Parathyroid adenoma (tissue), 2 donors: ENCODE results near the gene KCNIP2.

Source experiments
- H2AFZ ChIP-seq: fragments of 300-600 bp; sonication (generic); one replicate; pipeline ENCODE4 v1.7.0; 2017; ENCODE audit warnings: antibody characterized with exemption, mild to moderate bottlenecking
- H3K27ac ChIP-seq: fragments of 300-600 bp; sonication (generic); one replicate; pipeline ENCODE4 v1.7.0; 2017
- H3K27me3 ChIP-seq: fragments of 300-600 bp; sonication (generic); one replicate; pipeline ENCODE4 v1.7.0; 2017; ENCODE audit warnings: low read length; ENCODE audit not compliant: control insufficient read depth, insufficient read depth
- H3K36me3 ChIP-seq: fragments of 300-600 bp; sonication (generic); one replicate; pipeline ENCODE4 v1.7.0; 2017; ENCODE audit warnings: low read length; ENCODE audit not compliant: control insufficient read depth, insufficient read depth
- H3K4me1 ChIP-seq: fragments of 300-600 bp; sonication (generic); one replicate; pipeline ENCODE4 v1.7.0; 2017; ENCODE audit warnings: control low read depth
- H3K4me2 ChIP-seq: fragments of 300-600 bp; sonication (generic); one replicate; pipeline ENCODE4 v1.7.0; 2017; ENCODE audit warnings: low read length
- H3K4me3 ChIP-seq: fragments of 300-600 bp; sonication (generic); one replicate; pipeline ENCODE4 v1.7.0; 2017; ENCODE audit warnings: low read depth, low read length
- H3K79me2 ChIP-seq: fragments of 300-600 bp; sonication (generic); one replicate; pipeline ENCODE4 v1.7.0; 2017; ENCODE audit warnings: control low read depth
- H3K9ac ChIP-seq: fragments of 300-600 bp; sonication (generic); one replicate; pipeline ENCODE4 v1.7.0; 2017; ENCODE audit warnings: mild to moderate bottlenecking
- H3K9me3 ChIP-seq: fragments of 300-600 bp; sonication (generic); one replicate; pipeline ENCODE4 v1.7.0; 2017; ENCODE audit warnings: low read length; ENCODE audit not compliant: control insufficient read depth
- TF ChIP-seq, protein P1 (sequence below): fragments of 300-600 bp; sonication (generic); IDR thresholded peaks from one replicate; pipeline ENCODE4 v1.7.0; 2017; ENCODE audit warnings: antibody characterized with exemption, mild to moderate bottlenecking
- donor health status: primary hyperparathyroidism.

Gene KCNIP2

DNA sequence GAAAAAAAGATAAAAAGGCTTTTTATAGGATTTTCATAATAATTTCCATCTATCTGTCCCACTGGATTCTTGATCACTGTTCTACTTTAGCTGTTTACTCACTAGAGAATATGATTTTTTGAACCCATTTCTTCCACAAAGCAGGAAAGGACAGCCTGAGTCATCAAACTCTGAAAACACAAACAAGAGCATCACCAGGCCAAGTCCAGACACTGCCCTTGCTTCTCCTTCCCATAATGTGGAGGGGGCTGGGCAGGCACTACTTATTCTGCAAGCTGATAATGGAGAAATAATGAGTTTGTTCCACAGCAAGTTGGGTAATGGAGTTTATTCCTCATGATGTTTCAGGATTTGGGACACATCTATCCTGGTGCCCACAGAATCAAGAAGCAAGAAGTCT lies 13.0 kb upstream of the KCNIP2 start:
- Histone ChIP-seq H3K4me1 (no peaks in the 10 kb centered on the region), H3K79me2 (peaks cover 9% of the 10 kb centered on the region), H3K9ac (no peak overlapping the region), H3K27ac (no peak overlapping the region), H3K4me3 (no peak overlapping the region), H3K36me3 (peaks cover 3% of the 10 kb centered on the region), H2AFZ (no peak overlapping the region), H3K9me3 (no peaks in the 10 kb centered on the region), H3K27me3 (no peaks in the 10 kb centered on the region), H3K4me2 (no peak overlapping the region)
- TF ChIP-seq, protein P1, sequence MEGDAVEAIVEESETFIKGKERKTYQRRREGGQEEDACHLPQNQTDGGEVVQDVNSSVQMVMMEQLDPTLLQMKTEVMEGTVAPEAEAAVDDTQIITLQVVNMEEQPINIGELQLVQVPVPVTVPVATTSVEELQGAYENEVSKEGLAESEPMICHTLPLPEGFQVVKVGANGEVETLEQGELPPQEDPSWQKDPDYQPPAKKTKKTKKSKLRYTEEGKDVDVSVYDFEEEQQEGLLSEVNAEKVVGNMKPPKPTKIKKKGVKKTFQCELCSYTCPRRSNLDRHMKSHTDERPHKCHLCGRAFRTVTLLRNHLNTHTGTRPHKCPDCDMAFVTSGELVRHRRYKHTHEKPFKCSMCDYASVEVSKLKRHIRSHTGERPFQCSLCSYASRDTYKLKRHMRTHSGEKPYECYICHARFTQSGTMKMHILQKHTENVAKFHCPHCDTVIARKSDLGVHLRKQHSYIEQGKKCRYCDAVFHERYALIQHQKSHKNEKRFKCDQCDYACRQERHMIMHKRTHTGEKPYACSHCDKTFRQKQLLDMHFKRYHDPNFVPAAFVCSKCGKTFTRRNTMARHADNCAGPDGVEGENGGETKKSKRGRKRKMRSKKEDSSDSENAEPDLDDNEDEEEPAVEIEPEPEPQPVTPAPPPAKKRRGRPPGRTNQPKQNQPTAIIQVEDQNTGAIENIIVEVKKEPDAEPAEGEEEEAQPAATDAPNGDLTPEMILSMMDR: no peak

DNA sequence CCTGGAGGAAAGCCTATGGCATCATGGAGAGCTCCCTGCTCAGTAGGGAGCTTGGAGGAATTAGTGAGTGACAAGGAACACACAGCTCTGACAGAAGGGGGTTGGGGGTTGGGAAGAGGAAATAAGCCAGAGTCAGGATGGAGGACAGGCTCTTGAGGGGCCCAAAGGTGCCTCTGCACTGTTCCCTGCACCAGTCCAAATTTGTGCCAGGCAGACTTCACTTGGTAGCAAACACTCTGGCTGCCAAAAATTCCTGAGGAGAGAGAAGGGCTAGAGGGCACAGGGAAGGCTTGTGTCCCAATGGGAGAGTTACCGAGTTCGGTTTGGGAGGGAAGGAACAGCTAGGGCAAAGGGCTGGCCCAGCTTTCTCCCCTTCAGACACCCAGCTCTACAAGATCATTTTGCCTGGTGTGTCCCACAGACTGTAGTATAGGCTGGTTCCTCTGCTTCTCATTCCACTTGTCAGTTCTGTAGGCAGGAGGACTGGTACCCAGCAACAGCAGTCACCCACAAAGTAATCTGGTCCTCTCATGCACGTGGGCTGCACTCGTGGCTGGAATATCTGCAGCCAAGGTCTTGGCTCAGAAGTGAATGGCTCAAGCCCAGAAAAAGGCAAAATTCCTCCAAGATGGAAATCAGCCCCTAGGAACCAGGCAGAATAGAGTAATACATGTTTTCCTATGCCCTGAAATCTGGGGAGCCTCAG lies 8.0 kb upstream of the KCNIP2 start:
- Histone ChIP-seq H3K27me3 (no peaks in the 10 kb centered on the region), H3K79me2 (peaks cover 3% of the 10 kb centered on the region), H3K9ac (no peak overlapping the region), H2AFZ (no peak overlapping the region), H3K4me3 (no peak overlapping the region), H3K9me3 (no peaks in the 10 kb centered on the region), H3K27ac (no peak overlapping the region), H3K36me3 (no peaks in the 10 kb centered on the region), H3K4me1 (no peaks in the 10 kb centered on the region), H3K4me2 (no peak overlapping the region)
- TF ChIP-seq, protein P1: no peak

DNA sequence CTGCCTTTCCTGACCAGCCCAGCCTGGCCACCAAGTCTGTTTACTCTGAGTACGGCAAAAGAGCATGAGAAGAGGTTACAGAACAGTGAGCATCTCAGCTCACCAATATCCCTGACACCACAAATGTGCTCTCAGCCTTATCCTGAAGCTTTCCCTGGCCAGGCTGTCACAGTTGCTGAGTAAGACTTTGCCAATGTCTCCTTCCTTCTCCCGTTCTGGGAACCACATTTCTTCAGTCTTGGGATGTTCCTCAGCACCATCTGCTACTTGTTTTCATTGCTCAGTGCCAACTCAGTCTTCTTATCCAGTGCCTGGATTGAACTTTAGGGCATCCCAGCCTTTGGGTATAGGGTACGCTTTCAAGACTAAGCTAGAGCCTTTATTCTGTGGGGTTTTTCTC lies 7.1 kb upstream of the KCNIP2 start:
- no peaks in the 10 kb centered on the region for H3K27me3 ChIP-seq
- no peaks in the 10 kb centered on the region for H3K36me3 ChIP-seq
- H3K79me2 ChIP-seq: peaks cover 3% of the 10 kb centered on the region
- no peak overlapping the region for H3K4me2 ChIP-seq
- no peak overlapping the region for H3K27ac ChIP-seq
- H3K9ac ChIP-seq: no peak overlapping the region
- H3K4me3 ChIP-seq: no peak overlapping the region
- TF ChIP-seq, protein P1: no peak
- H3K4me1 ChIP-seq: no peaks in the 10 kb centered on the region
- no peak overlapping the region for H2AFZ ChIP-seq
- no peaks in the 10 kb centered on the region for H3K9me3 ChIP-seq

DNA sequence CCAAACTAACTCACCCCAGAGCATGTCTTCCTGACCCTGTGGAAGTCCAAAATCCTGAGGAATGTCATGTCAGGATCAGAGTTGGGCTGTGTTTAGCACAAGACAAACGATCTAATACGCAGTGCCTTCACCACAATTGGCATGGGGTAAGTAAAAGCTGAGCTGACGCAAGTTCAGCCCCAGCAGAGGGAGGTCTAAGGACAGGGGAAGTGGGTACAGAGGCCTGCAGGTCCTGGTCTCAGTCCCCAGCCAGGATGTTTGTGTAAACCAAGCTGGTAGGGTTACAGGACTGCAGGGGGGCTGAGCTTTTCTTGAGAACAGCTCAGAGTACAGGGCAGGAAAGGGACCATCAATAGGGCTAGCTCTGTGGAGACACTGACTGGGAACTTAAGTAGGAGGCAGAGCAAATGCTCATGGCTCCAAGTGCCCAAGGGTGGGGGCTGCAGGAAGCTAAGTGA lies 5.3 kb upstream of the KCNIP2 start:
- H3K4me1 ChIP-seq: no peaks in the 10 kb centered on the region
- H3K79me2 ChIP-seq: no peaks in the 10 kb centered on the region
- TF ChIP-seq, protein P1: no peak
- H3K36me3 ChIP-seq: no peaks in the 10 kb centered on the region
- no peak overlapping the region for H3K9ac ChIP-seq
- H3K4me2 ChIP-seq: no peak overlapping the region
- no peak overlapping the region for H2AFZ ChIP-seq
- H3K27ac ChIP-seq: no peak overlapping the region
- H3K27me3 ChIP-seq: no peaks in the 10 kb centered on the region
- no peak overlapping the region for H3K4me3 ChIP-seq
- H3K9me3 ChIP-seq: no peaks in the 10 kb centered on the region

DNA sequence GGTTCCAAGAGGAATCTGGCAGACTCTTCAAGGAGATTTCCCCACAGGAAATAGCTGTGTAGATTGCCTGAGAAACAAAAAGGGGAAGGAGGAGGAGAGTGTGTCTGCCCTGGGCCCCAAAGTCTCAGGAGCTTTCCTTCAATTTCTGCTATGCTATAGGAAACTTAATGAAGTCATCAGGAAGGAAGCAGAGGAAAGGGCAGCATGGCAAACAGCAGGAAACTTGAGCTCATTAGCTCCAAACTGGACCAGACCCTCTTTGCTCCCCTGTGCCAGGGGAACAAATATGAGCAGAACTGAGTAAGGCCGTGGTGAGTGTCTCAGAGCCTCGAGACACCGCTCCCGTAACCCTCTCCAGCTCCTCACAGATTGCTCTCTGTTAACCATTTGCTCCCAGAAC lies 4.8 kb upstream of the KCNIP2 start:
- H3K4me2 ChIP-seq: no peak overlapping the region
- no peak overlapping the region for H2AFZ ChIP-seq
- H3K27me3 ChIP-seq: no peaks in the 10 kb centered on the region
- no peaks in the 10 kb centered on the region for H3K4me1 ChIP-seq
- no peaks in the 10 kb centered on the region for H3K36me3 ChIP-seq
- H3K9me3 ChIP-seq: no peaks in the 10 kb centered on the region
- no peak overlapping the region for H3K9ac ChIP-seq
- no peak overlapping the region for H3K4me3 ChIP-seq
- no peak overlapping the region for H3K27ac ChIP-seq
- H3K79me2 ChIP-seq: no peaks in the 10 kb centered on the region
- TF ChIP-seq, protein P1: no peak
